Diencephalon (tissue), 1 donor: Measurements from ENCODE around the gene DDAH1. TPM values are rescaled to one million over a fixed set of nuclear protein-coding genes. Genes with fewer than 3 reads are reported as not detected.

ENCODE experiments used
- small RNA-seq: library from RNA; depleted of rRNA; stranded (forward); fragments of <200 nt; gene quantifications from one replicate; pipeline ENCODE3, GENCODE V24; 2014
- total RNA-seq: library from RNA; depleted of rRNA; stranded (reverse); fragments of >200 nt; gene quantifications from one replicate; pipeline ENCODE4 v1.2.3, GENCODE V29; 2014

Gene DDAH1
- total RNA-seq: 158 TPM

GRCh38 chr1:85465099-85465785 lies at the start of gene DDAH1:
Gene DDAH1, minus strand, starts transcription at chr1:85465159. Its CDS starts 114 bp downstream, at chr1:85465045.

GRCh38 chr1:85276215-85276977 lies 188.6 kb downstream of the DDAH1 start, which contains the start of gene BCL10:
Gene BCL10, minus strand, starts transcription at chr1:85276632. Its CDS starts 280 bp downstream, at chr1:85276352.

Small RNAs within 50 kb of the gene (small RNA-seq; reads per million reads assigned to genes)
- not detected for gene RF00019

Other genes with a start within 250 kb of the DDAH1 start
- gene C1orf52, start 205.5 kb downstream of the DDAH1 start, total RNA-seq: 30.9 TPM
- gene BCL10, start 188.5 kb downstream of the DDAH1 start, total RNA-seq: 25.8 TPM
- gene CCN1, start 115.6 kb upstream of the DDAH1 start, total RNA-seq: 3.2 TPM
- gene ZNHIT6, start 243.3 kb upstream of the DDAH1 start, total RNA-seq: 17.3 TPM